Panc1 (cell line): ENCODE data around the gene DLGAP1.

Experiments
- CTCF ChIP-seq: fragments of 450-650 bp; IDR thresholded peaks from 2 replicates; pipeline ENCODE4 v1.5.1; 2017; ENCODE audit warnings: mild to moderate bottlenecking
- POLR2AphosphoS5 ChIP-seq: IDR thresholded peaks from 2 replicates; pipeline ENCODE4 v1.6.1; 2012; ENCODE audit warnings: mild to moderate bottlenecking, low read depth, low read length, moderate library complexity
- REST ChIP-seq, 2 experiments: IDR thresholded peaks; 2 replicates each; pipeline ENCODE4 v1.6.1; 2011 to 2012; ENCODE audit warnings: low read depth in 2 of 2, control low read depth in 1 of 2, low read length in 1 of 2, mild to moderate bottlenecking in 1 of 2, moderate library complexity in 1 of 2; ENCODE audit not compliant: insufficient read depth in 1 of 2
- SIN3A ChIP-seq: IDR thresholded peaks from 2 replicates; pipeline ENCODE4 v1.6.1; 2012; ENCODE audit warnings: low read depth, mild to moderate bottlenecking, low read length, moderate library complexity, borderline replicate concordance; ENCODE audit not compliant: insufficient read depth

- TF ChIP-seq CTCF (no peak), POLR2AphosphoS5 (no peak), REST (IDR thresholded peaks at IDR 0.05; ENCODE audit: insufficient read depth in 1 of 2, low read depth in 2 of 2, low read length in 1 of 2) (no peak), SIN3A (no peak)
Observed at GRCh38 chr18:3823073-3823472, 632.0 kb downstream of the DLGAP1 start.
